ENCODE results near the gene CDH8. TPM values are rescaled to one million over a fixed set of nuclear protein-coding genes. Genes with fewer than 3 reads are reported as not detected.

CDH8 gene
- total and polyA plus RNA-seq, 2 donors (not counting 1 experiment from before 2014, with no cell fraction given), result not detected

- Histone ChIP-seq H3K4me1 (ENCODE audit: control insufficient read depth, extremely low read depth, insufficient read depth, low read length) (no peaks in the 10 kb centered on the region), H3K9me3 (ENCODE audit: control insufficient read depth, insufficient read depth, low read depth, low read length) (no peaks in the 10 kb centered on the region), H3K9ac (ENCODE audit: insufficient read depth, low read length) (no peak overlapping the region), H3K36me3 (ENCODE audit: control insufficient read depth, insufficient read depth, low read length) (no peaks in the 10 kb centered on the region), H3K27me3 (ENCODE audit: control insufficient read depth, insufficient read depth, low read length) (no peaks in the 10 kb centered on the region), H3K4me2 (ENCODE audit: extremely low read depth, insufficient read depth, low read length) (no peak overlapping the region), H3K79me2 (ENCODE audit: control insufficient read depth, insufficient read depth, low read length) (no peaks in the 10 kb centered on the region), H2AFZ (ENCODE audit: low read length) (no peak overlapping the region), H3K27ac (ENCODE audit: insufficient read depth, low read length) (no peak overlapping the region), H4K20me1 (ENCODE audit: control insufficient read depth, extremely low read depth, insufficient read depth, low read length) (no peaks in the 10 kb centered on the region), H3K4me3 (replicated peaks in 1 of 4; ENCODE audit: control extremely low read depth in 1 of 4, insufficient read depth in 1 of 4, low read depth in 3 of 4, low read length in 4 of 4) (no peak overlapping the region)
- no peak for TF ChIP-seq CTCF (conservative IDR thresholded peaks at IDR 0.05 in 1 of 2, IDR thresholded peaks at IDR 0.05 in 1 of 2; ENCODE audit: low read depth in 1 of 2, low read length in 2 of 2)
- no peak for DNase-seq (ENCODE audit: low read depth in 2 of 2)
These were observed 221.4 kb downstream of the CDH8 start for GRCh38 chr16:61814726-61815347.

- Histone ChIP-seq H3K4me1 (ENCODE audit: control insufficient read depth, extremely low read depth, insufficient read depth, low read length) (no peaks in the 10 kb centered on the region), H3K36me3 (ENCODE audit: control insufficient read depth, insufficient read depth, low read length) (no peaks in the 10 kb centered on the region), H3K27me3 (ENCODE audit: control insufficient read depth, insufficient read depth, low read length) (no peaks in the 10 kb centered on the region), H3K9me3 (ENCODE audit: control insufficient read depth, insufficient read depth, low read depth, low read length) (no peaks in the 10 kb centered on the region), H3K4me3 (replicated peaks in 1 of 4; ENCODE audit: control extremely low read depth in 1 of 4, insufficient read depth in 1 of 4, low read depth in 3 of 4, low read length in 4 of 4) (no peak overlapping the region), H3K9ac (ENCODE audit: insufficient read depth, low read length) (no peak overlapping the region), H3K27ac (ENCODE audit: insufficient read depth, low read length) (no peak overlapping the region), H3K4me2 (ENCODE audit: extremely low read depth, insufficient read depth, low read length) (no peak overlapping the region), H4K20me1 (ENCODE audit: control insufficient read depth, extremely low read depth, insufficient read depth, low read length) (no peaks in the 10 kb centered on the region), H3K79me2 (ENCODE audit: control insufficient read depth, insufficient read depth, low read length) (no peaks in the 10 kb centered on the region), H2AFZ (ENCODE audit: low read length) (no peak overlapping the region)
- no peak for TF ChIP-seq CTCF (conservative IDR thresholded peaks at IDR 0.05 in 1 of 2, IDR thresholded peaks at IDR 0.05 in 1 of 2; ENCODE audit: low read depth in 1 of 2, low read length in 2 of 2)
- no peak for TF ChIP-seq EZH2 (IDR thresholded peaks at IDR 0.05; ENCODE audit: low read length, missing control alignments)
- DNase-seq (ENCODE audit: low read depth in 2 of 2), result no peak
These were observed 222.9 kb downstream of the CDH8 start for GRCh38 chr16:61813339-61813738.

GRCh38 chr16:61812251-61812650 is 224.0 kb downstream of the CDH8 start:
- no peak overlapping the region for H2AFZ ChIP-seq (ENCODE audit: low read length)
- H3K4me3 ChIP-seq (replicated peaks in 1 of 4; ENCODE audit: control extremely low read depth in 1 of 4, insufficient read depth in 1 of 4, low read depth in 3 of 4, low read length in 4 of 4), result no peak overlapping the region
- H3K27ac ChIP-seq (ENCODE audit: insufficient read depth, low read length), result no peak overlapping the region
- H3K27me3 ChIP-seq (ENCODE audit: control insufficient read depth, insufficient read depth, low read length), result no peaks in the 10 kb centered on the region
- H3K4me2 ChIP-seq (ENCODE audit: extremely low read depth, insufficient read depth, low read length), result no peak overlapping the region
- no peak for DNase-seq (ENCODE audit: low read depth in 2 of 2)
- no peaks in the 10 kb centered on the region for H3K9me3 ChIP-seq (ENCODE audit: control insufficient read depth, insufficient read depth, low read depth, low read length)
- no peaks in the 10 kb centered on the region for H4K20me1 ChIP-seq (ENCODE audit: control insufficient read depth, extremely low read depth, insufficient read depth, low read length)
- no peak overlapping the region for H3K9ac ChIP-seq (ENCODE audit: insufficient read depth, low read length)
- TF ChIP-seq CTCF (conservative IDR thresholded peaks at IDR 0.05 in 1 of 2, IDR thresholded peaks at IDR 0.05 in 1 of 2; ENCODE audit: low read depth in 1 of 2, low read length in 2 of 2) (no peak), EZH2 (IDR thresholded peaks at IDR 0.05; ENCODE audit: low read length, missing control alignments) (no peak)
- H3K36me3 ChIP-seq (ENCODE audit: control insufficient read depth, insufficient read depth, low read length), result no peaks in the 10 kb centered on the region
- no peaks in the 10 kb centered on the region for H3K79me2 ChIP-seq (ENCODE audit: control insufficient read depth, insufficient read depth, low read length)
- no peaks in the 10 kb centered on the region for H3K4me1 ChIP-seq (ENCODE audit: control insufficient read depth, extremely low read depth, insufficient read depth, low read length)
